DMS114 treated with DMSO at 0.1 percent for 48 hours (cell line): ENCODE data around the gene MITF.

Source experiments
- DNase-seq: peaks from one replicate; lab custom pipeline; 2025; ENCODE audit not compliant: unreplicated experiment; lab: John Stamatoyannopoulos, UW

MITF gene, protein sequence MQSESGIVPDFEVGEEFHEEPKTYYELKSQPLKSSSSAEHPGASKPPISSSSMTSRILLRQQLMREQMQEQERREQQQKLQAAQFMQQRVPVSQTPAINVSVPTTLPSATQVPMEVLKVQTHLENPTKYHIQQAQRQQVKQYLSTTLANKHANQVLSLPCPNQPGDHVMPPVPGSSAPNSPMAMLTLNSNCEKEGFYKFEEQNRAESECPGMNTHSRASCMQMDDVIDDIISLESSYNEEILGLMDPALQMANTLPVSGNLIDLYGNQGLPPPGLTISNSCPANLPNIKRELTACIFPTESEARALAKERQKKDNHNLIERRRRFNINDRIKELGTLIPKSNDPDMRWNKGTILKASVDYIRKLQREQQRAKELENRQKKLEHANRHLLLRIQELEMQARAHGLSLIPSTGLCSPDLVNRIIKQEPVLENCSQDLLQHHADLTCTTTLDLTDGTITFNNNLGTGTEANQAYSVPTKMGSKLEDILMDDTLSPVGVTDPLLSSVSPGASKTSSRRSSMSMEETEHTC

DNA sequence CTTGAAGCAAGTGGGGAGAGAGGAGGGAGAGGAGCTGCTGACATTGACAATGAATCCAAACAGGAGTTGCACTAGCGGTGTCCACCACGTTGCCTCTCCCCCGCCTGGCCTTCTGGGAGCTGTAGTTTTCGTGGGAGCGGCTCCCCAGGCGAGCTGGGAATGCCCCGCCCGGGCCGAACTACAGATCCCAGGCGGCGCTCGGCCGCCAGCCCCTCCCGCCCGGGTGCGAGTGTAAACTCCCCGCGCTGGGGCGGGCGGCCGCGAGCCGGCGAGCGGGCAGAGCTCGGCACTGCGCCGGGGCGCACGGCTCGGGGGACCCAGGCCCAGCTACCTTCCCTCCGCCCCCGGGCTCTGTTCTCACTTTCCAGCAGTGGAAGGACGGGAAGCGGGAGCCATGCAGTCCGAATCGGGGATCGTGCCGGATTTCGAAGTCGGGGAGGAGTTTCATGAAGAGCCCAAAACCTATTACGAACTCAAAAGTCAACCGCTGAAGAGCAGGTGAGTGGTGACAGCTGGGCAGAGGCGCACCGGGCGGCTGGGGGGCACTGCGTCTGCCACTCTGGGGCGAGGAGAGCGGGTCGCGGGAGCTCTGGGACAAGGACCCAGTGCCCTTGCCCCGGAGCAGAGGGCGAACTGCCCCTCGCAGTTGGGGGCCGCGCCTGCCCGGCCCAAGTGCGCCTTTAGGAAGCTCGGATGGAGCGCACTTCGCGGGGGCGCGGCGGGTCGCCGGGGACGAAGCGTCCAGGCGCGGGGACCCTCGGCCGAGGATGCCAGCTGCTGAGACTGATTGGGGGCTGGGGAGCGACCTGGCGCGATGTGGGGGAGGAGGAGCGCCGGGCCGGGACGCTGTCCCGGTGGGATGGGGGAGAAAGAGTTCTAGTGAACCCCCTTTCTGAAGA, at the start of gene MITF:
Gene MITF, plus strand, starts transcription at position 261 of the 899 bp plus-strand sequence. Its CDS starts 134 bp downstream, at position 395.
- peak; percentile 73 for DNase-seq

DNA sequence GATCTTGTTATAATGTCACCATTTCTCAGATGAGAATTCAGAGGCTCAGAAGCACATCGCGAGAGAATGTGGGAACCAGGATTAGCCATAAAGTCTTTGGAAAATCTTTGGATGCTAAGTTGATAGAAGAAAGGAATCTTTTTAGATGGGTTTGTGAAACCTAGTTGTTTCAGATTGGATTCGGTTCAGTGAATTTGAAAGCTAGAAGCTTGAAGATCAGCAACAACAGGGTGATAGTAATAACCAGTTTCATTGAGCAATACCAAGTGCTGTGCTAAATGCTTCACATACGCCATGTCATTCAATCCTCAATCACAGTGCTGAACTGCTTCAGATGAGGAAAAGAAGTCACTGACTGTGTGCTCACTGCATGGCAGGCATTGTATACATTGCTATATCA, 47.4 kb upstream of the MITF start:
- no peak for DNase-seq

DNA sequence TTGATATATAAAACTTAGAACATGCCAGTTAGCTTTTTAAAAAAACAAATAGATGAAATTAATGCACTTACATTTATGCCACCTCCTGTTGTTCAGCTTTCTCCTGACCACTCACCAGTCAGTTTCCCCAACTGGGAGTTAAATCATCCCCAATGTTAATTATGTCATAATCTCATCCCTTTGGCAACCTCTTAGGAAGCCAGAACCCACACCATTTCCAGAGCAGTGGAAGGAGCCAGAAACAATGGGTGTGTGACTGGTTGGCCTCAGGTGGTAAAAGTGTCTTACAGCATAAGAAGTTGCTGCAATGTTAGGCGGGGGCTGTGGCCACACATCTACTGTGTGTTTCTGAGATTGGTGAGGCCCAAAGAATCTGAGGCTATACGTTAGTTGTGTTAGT, 46.5 kb upstream of the MITF start:
- DNase-seq: no peak

GRCh38 chr3:69695443-69695842, 43.8 kb upstream of the MITF start:
- no peak for DNase-seq

DNA sequence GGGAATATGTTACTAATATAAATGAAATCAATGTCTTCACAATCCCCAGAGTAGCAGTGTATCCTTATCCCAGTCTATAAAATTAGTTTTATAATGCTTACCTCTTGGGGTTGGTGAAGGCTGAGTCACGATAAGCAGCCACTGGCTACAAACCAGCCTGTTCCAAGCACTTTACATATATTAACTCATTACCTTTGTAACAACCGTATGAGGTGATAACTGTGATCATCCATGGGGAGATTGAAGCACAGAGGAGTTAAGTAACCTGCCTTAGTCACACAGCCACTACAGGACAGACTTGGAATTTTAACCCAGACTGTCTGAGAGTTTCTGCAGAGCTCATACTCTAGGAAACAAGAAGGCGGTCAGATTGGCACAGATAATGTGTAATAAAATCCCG, 43.3 kb upstream of the MITF start:
- no peak for DNase-seq

GRCh38 chr3:69696367-69696766, 42.9 kb upstream of the MITF start:
- DNase-seq: no peak

DNA sequence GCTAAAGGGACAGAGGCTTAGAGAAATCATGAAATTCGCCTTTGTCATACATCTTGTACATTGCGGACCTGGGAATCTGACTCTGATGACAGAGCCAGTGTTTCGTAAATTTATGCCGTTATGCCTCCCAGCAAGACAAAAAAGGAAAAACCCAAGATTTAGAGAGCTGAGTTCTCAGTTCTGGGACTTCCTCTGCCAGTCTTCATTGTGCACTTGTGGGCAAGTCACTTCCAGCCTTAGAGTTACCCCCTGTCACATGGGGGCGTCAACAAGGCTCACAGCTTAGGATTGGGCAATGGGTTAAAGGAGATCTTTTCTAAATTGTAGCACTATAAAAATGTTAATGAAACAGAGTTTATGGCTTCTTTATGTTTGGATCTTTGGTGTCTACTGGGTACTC, 41.9 kb upstream of the MITF start:
- no peak for DNase-seq

GRCh38 chr3:69698728-69699127, 40.5 kb upstream of the MITF start:
- DNase-seq: no peak

DNA sequence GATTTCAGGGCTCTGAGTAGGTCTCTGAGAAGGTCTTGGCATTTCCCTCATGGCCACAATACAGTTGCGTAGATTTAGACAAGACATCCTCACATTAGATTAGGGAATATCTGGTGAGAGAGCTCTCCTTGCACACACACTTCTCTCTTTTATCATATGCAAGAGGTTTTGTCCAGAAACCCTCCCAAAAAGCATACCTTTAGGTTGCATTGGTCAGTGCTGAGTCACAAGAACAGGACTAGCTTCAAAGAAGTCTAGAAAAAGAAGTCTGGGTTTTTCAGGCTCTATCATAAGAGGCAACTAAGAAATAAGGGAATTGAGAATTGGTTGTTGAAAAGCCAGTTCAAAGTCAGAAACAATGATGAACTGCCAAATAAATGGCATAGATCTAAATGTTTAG, 40.1 kb upstream of the MITF start:
- no peak for DNase-seq

DNA sequence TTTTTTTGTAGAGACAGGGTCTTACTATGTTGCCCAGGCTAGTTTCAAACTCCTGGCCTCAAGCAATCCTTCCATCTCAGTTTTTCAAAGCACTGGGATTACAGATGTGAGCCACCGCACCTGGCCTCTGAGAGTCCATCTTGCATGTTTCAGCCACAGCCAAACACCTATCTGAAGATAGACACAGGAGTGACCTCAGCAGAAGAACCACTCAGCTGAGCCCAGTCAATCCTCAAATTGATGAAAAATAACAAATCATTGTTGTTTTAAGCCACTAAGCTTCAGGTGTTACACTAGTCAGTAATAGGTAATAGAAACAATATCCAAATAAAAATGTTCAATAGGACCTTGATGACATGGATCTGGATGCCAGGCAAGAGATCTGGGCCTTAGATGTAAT, 38.3 kb upstream of the MITF start:
- DNase-seq: no peak

GRCh38 chr3:69710153-69710977, 28.9 kb upstream of the MITF start:
- no peak for DNase-seq

DNA sequence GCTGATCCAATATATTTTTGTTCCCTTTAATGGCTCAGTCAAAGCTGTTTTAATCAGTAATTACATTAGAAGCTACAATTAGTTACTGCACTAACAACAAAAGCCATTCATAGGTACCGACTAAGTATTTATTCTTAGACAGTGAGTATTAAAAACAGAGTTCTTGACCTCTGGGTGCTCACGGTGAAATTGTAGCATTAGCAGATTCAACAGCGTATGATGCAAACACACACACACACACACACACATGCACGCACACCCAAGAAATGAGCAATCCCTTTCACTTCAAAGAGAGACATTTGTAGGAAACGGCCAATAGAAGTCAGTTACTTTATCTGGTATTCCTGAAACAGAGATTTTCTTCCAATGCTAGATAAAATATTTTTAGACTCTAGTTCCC, 27.0 kb upstream of the MITF start:
- no peak for DNase-seq

GRCh38 chr3:69712933-69713332, 26.3 kb upstream of the MITF start:
- no peak for DNase-seq

DNA sequence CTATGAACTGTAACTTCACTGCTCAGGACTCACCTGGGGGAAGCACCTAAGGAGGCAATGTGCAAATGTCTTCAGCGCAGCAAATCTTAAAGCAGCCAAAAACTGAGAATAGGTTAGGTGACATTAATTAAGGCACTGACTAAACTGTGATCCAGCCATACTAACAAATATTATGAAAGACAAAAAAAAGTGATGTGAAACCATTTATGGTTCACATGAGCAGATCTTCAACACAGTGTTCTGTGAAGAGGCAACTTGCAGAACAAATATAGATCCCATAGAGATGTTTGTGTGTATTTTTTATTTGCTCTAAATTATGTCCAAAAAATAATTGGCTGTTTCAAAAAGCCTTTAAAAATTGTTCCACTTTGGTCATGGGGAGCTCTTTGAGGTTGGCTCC, 24.1 kb upstream of the MITF start:
- DNase-seq: no peak

- no peak for DNase-seq
These were observed 23.1 kb upstream of the MITF start for GRCh38 chr3:69716119-69716518.

DNA sequence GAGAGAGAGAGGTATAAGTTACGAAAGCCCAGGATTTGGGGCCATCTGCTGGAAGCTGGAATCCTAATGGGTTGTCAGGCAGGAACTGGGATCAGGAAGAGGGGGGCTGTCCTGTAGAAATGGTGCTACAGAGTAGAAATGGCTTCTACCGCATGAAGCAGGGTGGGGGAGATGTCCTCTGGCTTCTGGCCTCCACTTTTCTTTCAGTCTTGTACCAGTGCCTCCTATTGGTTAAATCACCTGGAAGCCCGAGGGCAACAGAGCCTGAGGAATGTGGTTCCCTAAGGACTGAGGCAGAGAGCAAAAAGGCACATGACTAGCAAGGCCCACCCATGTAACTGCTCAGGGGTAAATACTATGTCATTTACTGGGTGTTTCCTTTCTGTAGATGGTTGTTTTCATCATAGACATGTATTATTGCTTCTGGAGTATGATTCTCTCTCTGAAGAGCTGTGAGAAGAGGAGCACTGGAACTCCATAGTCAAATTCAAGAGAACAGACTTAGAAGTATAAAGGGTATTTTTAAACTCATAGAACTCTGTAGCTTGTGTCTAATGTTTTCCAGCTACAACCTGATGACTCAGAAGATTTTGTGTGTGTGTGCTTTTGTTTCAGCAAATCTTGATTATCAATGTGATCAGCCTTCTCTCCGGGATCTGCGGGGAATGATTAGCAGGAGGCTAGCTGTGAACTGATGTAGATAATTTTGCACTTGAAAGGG, 20.2 kb upstream of the MITF start:
- no peak for DNase-seq

GRCh38 chr3:69719587-69720122, 19.6 kb upstream of the MITF start:
- DNase-seq: no peak

- DNase-seq: no peak
These were observed 18.4 kb upstream of the MITF start for GRCh38 chr3:69720824-69721223.

- no peak for DNase-seq
These were observed 15.9 kb upstream of the MITF start for GRCh38 chr3:69723389-69723788.
